HepG2 (cell line): Measurements from ENCODE around the gene CHST13. TPM values are rescaled to one million over a fixed set of nuclear protein-coding genes. Genes with fewer than 3 reads are reported as not detected.
A peak's percentile ranks its signal among the peaks of the same experiment; 100 is the strongest.

ENCODE experiments used
- AKAP8 ChIP-seq: sonication (generic); formaldehyde crosslinking; IDR thresholded peaks from 2 replicates; pipeline ENCODE4 v1.5.1; 2020; ENCODE audit warnings: mild to moderate bottlenecking, missing genetic modification reagents
- CREM ChIP-seq, 2 experiments: sonication (generic) in 1 of 2; formaldehyde crosslinking in 1 of 2; IDR thresholded peaks; 2 replicates each; pipeline versions ENCODE4 v1.4.0 to v1.6.1; 2016 to 2020; ENCODE audit warnings: antibody characterized with exemption in 1 of 2, mild to moderate bottlenecking in 1 of 2, missing genetic modification reagents in 1 of 2
- ETV5 ChIP-seq: IDR thresholded peaks from 2 replicates; pipeline ENCODE4 v1.6.1; 2018; ENCODE audit warnings: missing biosample characterization, missing genetic modification reagents, inconsistent platforms, borderline replicate concordance
- GABPA ChIP-seq, 2 experiments: IDR thresholded peaks; 2 replicates each; pipeline ENCODE4 v1.6.1; 2011 to 2016; ENCODE audit warnings: low read depth in 2 of 2, low read length in 1 of 2, missing biosample characterization in 1 of 2, missing genetic modification characterization in 1 of 2
- HCFC1 ChIP-seq: fragments of 150-350 bp; IDR thresholded peaks from 2 replicates; pipeline ENCODE4 v1.6.1; 2014; ENCODE audit warnings: low read depth, low read length
- HNF4G ChIP-seq, 2 experiments: sonication (generic) in 1 of 2; formaldehyde crosslinking in 1 of 2; IDR thresholded peaks; 2 replicates each; pipeline versions ENCODE4 v1.4.0 to v1.6.1; 2011 to 2020; ENCODE audit warnings: borderline replicate concordance in 2 of 2, low read depth in 2 of 2, mild to moderate bottlenecking in 2 of 2, low read length in 1 of 2, missing genetic modification reagents in 1 of 2, moderate library complexity in 1 of 2
- KAT8 ChIP-seq: IDR thresholded peaks from 2 replicates; pipeline ENCODE4 v1.6.1; 2016; ENCODE audit warnings: missing genetic modification reagents, missing compliant biosample characterization
- MED1 ChIP-seq: sonication (generic); formaldehyde crosslinking; IDR thresholded peaks from 2 replicates; pipeline ENCODE4 v1.4.0; 2020; ENCODE audit warnings: missing genetic modification reagents
- MTA1 ChIP-seq: sonication (generic); formaldehyde crosslinking; IDR thresholded peaks from 2 replicates; pipeline ENCODE4 v1.4.0; 2020; ENCODE audit warnings: missing genetic modification reagents, mild to moderate bottlenecking, borderline replicate concordance
- PAXIP1 ChIP-seq: sonication (generic); formaldehyde crosslinking; conservative IDR thresholded peaks from 2 replicates; pipeline ENCODE4 v1.4.0; 2020; ENCODE audit warnings: mild to moderate bottlenecking, missing genetic modification reagents, moderate library complexity
- RARA ChIP-seq: IDR thresholded peaks from 2 replicates; pipeline ENCODE4 v1.6.1; 2016; ENCODE audit warnings: missing genetic modification reagents, missing compliant biosample characterization
- SOX13 ChIP-seq, 3 experiments: fragments of 450-650 bp in 1 of 3; sonication (generic) in 1 of 3; formaldehyde crosslinking in 1 of 3; IDR thresholded peaks in 2 of 3; conservative IDR thresholded peaks in 1 of 3; 2 replicates each; pipeline versions ENCODE4 v1.5.0 to v1.6.1; 2016 to 2020; ENCODE audit warnings: antibody characterized with exemption in 1 of 3, mild to moderate bottlenecking in 1 of 3, missing compliant biosample characterization in 1 of 3, missing genetic modification reagents in 1 of 3, moderate library complexity in 1 of 3
- SOX6 ChIP-seq, 2 experiments: fragments of 450-650 bp in 1 of 2; sonication (generic) in 1 of 2; formaldehyde crosslinking in 1 of 2; IDR thresholded peaks; 2 replicates each; pipeline versions ENCODE4 v1.4.0 to v1.6.1; 2017 to 2020; ENCODE audit warnings: antibody characterized with exemption in 1 of 2, mild to moderate bottlenecking in 1 of 2, missing genetic modification reagents in 1 of 2
- ZNF256 ChIP-seq: sonication (generic); formaldehyde crosslinking; conservative IDR thresholded peaks from 2 replicates; pipeline ENCODE4 v1.4.0; 2020; ENCODE audit warnings: missing genetic modification reagents
- ZNF282 ChIP-seq: fragments of 450-650 bp; IDR thresholded peaks from 2 replicates; pipeline ENCODE4 v1.6.1; 2018; ENCODE audit not compliant: partially characterized antibody
- ZNF766 ChIP-seq: sonication (generic); formaldehyde crosslinking; IDR thresholded peaks from 2 replicates; pipeline ENCODE4 v1.5.0; 2020; ENCODE audit warnings: missing genetic modification reagents, borderline replicate concordance
- polyA plus RNA-seq, 8 experiments: library from polyadenylated mRNA; depleted of rRNA in 3 of 8; stranded (reverse) in 7 of 8; unstranded in 1 of 8; fragments of >200 nt; fragmentation: Illumina TruSeq in 4 of 8; extraction: Trizol in 4 of 8; gene quantifications; 2 replicates each; pipeline versions ENCODE4 v1.2.1 to v1.2.3, GENCODE V29; 2011 to 2016; ENCODE audit warnings: low read depth in 4 of 8, missing spikeins in 1 of 8, mixed read lengths in 1 of 8; ENCODE audit not compliant: insufficient read depth in 1 of 8
- total RNA-seq, 5 experiments: library from RNA; depleted of rRNA; stranded (reverse); fragments of >200 nt; fragmentation: Illumina TruSeq; extraction: Trizol; gene quantifications; 2 replicates each; pipeline ENCODE4 v1.2.3, GENCODE V29; 2016; ENCODE audit warnings: low read depth in 1 of 5
- TF ChIP-seq, protein P1 (sequence below), 2 experiments: IDR thresholded peaks; 2 replicates each; pipeline ENCODE4 v1.6.1; 2011 to 2012; ENCODE audit warnings: low read length in 2 of 2, borderline replicate concordance in 1 of 2, low read depth in 1 of 2, mild to moderate bottlenecking in 1 of 2, moderate library complexity in 1 of 2
- TF ChIP-seq, protein P2 (sequence below): sonication (generic); formaldehyde crosslinking; IDR thresholded peaks from 2 replicates; pipeline ENCODE4 v1.4.0; 2020; ENCODE audit warnings: missing genetic modification reagents

Gene CHST13
- total and polyA plus RNA-seq, 2 of the 13 experiments (the other 11 are each of a cell fraction or from before 2014, with no cell fraction given) = 32.0 to 43.1 TPM

DNA sequence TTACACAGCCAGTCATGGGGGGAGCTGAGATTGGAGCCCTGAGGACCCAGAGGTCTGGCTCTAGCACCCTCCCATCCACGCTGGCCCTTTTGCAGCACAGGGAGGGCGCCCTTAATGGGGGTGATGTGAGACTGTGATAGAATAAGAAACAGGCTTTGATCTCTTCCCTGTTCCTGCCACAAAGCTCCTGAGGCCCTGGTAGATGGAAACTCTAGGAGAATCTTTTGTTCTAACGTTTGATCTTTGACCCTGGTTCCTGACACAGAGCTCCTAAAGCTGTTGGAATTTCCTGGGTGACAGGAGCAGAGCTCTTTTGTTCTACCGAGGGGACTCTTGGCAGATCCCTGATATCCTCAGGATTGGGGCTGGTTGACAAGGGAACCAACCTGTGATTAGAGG is 5.2 kb upstream of the CHST13 start (continued):
- TF ChIP-seq RARA (CRISPR knock-in tag) (peak; percentile 41; the same call in 1 of the 2 replicates), MED1 (CRISPR knock-in tag) (0 out of 2 replicates have a peak, but pooled peaks have one; percentile 10), MTA1 (CRISPR knock-in tag) (peak; percentile 23; the same call in 1 of the 2 replicates), CREM (IDR thresholded peaks at IDR 0.05) (peak; percentile 59; the same call in 1 of the 2 replicates), CREM (CRISPR knock-in tag; IDR thresholded peaks at IDR 0.05) (no peak), SOX13 (IDR thresholded peaks at IDR 0.05) (peak; percentile 92), SOX13 (CRISPR knock-in tag; conservative IDR thresholded peaks at IDR 0.05 in 1 of 2, IDR thresholded peaks at IDR 0.05 in 1 of 2) (peak in 1 of 2 experiments; percentile 97; a peak in 2 of 4 replicates), PAXIP1 (peak; percentile 79), ZNF282 (no peak), AKAP8 (CRISPR knock-in tag) (0 out of 2 replicates have a peak, but pooled peaks have one; percentile 31), KAT8 (peak; percentile 5; the same call in 1 of the 2 replicates), ETV5 (CRISPR knock-in tag) (peak; percentile 47; the same call in 1 of the 2 replicates), ZNF766 (CRISPR knock-in tag) (no peak), HNF4G (IDR thresholded peaks at IDR 0.05; ENCODE audit: borderline replicate concordance, low read depth, low read length) (peak; percentile 60), HNF4G (CRISPR knock-in tag; IDR thresholded peaks at IDR 0.05; ENCODE audit: borderline replicate concordance, low read depth) (no peak), SOX6 (IDR thresholded peaks at IDR 0.05) (no peak), SOX6 (CRISPR knock-in tag; IDR thresholded peaks at IDR 0.05) (peak; percentile 95), HCFC1 (no peak), GABPA (IDR thresholded peaks at IDR 0.05; ENCODE audit: low read depth, low read length) (no peak), GABPA (CRISPR knock-in tag; IDR thresholded peaks at IDR 0.05; ENCODE audit: low read depth) (0 out of 2 replicates have a peak, but pooled peaks have one; percentile 10), ZNF256 (CRISPR knock-in tag) (no peak)
- TF ChIP-seq, protein P1, sequence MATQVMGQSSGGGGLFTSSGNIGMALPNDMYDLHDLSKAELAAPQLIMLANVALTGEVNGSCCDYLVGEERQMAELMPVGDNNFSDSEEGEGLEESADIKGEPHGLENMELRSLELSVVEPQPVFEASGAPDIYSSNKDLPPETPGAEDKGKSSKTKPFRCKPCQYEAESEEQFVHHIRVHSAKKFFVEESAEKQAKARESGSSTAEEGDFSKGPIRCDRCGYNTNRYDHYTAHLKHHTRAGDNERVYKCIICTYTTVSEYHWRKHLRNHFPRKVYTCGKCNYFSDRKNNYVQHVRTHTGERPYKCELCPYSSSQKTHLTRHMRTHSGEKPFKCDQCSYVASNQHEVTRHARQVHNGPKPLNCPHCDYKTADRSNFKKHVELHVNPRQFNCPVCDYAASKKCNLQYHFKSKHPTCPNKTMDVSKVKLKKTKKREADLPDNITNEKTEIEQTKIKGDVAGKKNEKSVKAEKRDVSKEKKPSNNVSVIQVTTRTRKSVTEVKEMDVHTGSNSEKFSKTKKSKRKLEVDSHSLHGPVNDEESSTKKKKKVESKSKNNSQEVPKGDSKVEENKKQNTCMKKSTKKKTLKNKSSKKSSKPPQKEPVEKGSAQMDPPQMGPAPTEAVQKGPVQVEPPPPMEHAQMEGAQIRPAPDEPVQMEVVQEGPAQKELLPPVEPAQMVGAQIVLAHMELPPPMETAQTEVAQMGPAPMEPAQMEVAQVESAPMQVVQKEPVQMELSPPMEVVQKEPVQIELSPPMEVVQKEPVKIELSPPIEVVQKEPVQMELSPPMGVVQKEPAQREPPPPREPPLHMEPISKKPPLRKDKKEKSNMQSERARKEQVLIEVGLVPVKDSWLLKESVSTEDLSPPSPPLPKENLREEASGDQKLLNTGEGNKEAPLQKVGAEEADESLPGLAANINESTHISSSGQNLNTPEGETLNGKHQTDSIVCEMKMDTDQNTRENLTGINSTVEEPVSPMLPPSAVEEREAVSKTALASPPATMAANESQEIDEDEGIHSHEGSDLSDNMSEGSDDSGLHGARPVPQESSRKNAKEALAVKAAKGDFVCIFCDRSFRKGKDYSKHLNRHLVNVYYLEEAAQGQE (IDR thresholded peaks at IDR 0.05; ENCODE audit: borderline replicate concordance in 1 of 2, low read depth in 1 of 2, low read length in 2 of 2) = 0 out of 4 replicates have a peak, but pooled peaks of 1 of the 2 experiments have one; percentile 6
- TF ChIP-seq, protein P2, sequence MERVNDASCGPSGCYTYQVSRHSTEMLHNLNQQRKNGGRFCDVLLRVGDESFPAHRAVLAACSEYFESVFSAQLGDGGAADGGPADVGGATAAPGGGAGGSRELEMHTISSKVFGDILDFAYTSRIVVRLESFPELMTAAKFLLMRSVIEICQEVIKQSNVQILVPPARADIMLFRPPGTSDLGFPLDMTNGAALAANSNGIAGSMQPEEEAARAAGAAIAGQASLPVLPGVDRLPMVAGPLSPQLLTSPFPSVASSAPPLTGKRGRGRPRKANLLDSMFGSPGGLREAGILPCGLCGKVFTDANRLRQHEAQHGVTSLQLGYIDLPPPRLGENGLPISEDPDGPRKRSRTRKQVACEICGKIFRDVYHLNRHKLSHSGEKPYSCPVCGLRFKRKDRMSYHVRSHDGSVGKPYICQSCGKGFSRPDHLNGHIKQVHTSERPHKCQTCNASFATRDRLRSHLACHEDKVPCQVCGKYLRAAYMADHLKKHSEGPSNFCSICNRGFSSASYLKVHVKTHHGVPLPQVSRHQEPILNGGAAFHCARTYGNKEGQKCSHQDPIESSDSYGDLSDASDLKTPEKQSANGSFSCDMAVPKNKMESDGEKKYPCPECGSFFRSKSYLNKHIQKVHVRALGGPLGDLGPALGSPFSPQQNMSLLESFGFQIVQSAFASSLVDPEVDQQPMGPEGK (CRISPR knock-in tag) = peak; percentile 72; the same call in 1 of the 2 replicates
